ENCODE data around the gene SLC18A2.

SLC18A2 gene

GRCh38 chr10:117239051-117239450 lies 1.9 kb upstream of the SLC18A2 start:
- no peak for TF ChIP-seq CTCF (IDR thresholded peaks at IDR 0.05; ENCODE audit: borderline replicate concordance, insufficient read depth, low read depth, low read length)
- no peak overlapping the region for H3K4me3 ChIP-seq (ENCODE audit: low read depth, low read length)

GRCh38 chr10:117239721-117240620 lies 943 bp upstream of the SLC18A2 start:
- H3K4me3 ChIP-seq (ENCODE audit: low read depth, low read length) = no peak overlapping the region

GRCh38 chr10:117241541-117242462 lies 888 bp downstream of the SLC18A2 start:
- no peak for TF ChIP-seq CTCF (IDR thresholded peaks at IDR 0.05; ENCODE audit: borderline replicate concordance, insufficient read depth, low read depth, low read length)
- H3K4me3 ChIP-seq (ENCODE audit: low read depth, low read length) = no peak overlapping the region

More at GRCh38 chr10:117239721-117240620, 943 bp upstream of the SLC18A2 start:
- TF ChIP-seq CTCF (IDR thresholded peaks at IDR 0.05; ENCODE audit: borderline replicate concordance, insufficient read depth, low read depth, low read length) = no peak

GRCh38 chr10:117242463-117242832 lies 1.5 kb downstream of the SLC18A2 start:
- no peak overlapping the region for H3K4me3 ChIP-seq (ENCODE audit: low read depth, low read length)
- no peak for TF ChIP-seq CTCF (IDR thresholded peaks at IDR 0.05; ENCODE audit: borderline replicate concordance, insufficient read depth, low read depth, low read length)

- no peak overlapping the region for H3K4me3 ChIP-seq (ENCODE audit: low read depth, low read length)
- TF ChIP-seq CTCF (IDR thresholded peaks at IDR 0.05; ENCODE audit: borderline replicate concordance, insufficient read depth, low read depth, low read length) = no peak
Measured at GRCh38 chr10:117246997-117247671, 6.2 kb downstream of the SLC18A2 start.

- no peak for TF ChIP-seq CTCF (IDR thresholded peaks at IDR 0.05; ENCODE audit: borderline replicate concordance, insufficient read depth, low read depth, low read length)
- H3K4me3 ChIP-seq (ENCODE audit: low read depth, low read length) = no peak overlapping the region
Measured at GRCh38 chr10:117248750-117249465, 8.0 kb downstream of the SLC18A2 start.

All from GM12875 (cell line).